HCT116 (cell line): ENCODE data around the gene EEF2. TPM values are rescaled to one million over a fixed set of nuclear protein-coding genes. Genes with fewer than 3 reads are reported as not detected.
"Not testable (repeated sequence)": the region's sequence is repeated elsewhere in the genome, so short reads cannot be mapped to it uniquely, and the experiment has no call there.

Experiments used
- ATAC-seq: fragments of 200-7000 bp; cut with Tn5 transposase; 2 replicates; pipeline ENCODE4 v1.9.1; 2020; ENCODE audit warnings: mild to moderate bottlenecking, moderate library complexity
- BruUV-seq: library from RNA; stranded (reverse); fragments of 400-500 nt; replicated peaks from 2 replicates; lab custom pipeline; 2021; lab: Mats Ljungman, UMichigan
- CTCF ChIA-PET: fragments of 300-600 bp; sonication (Branson Sonifier 250); formaldehyde crosslinking; loops from one replicate; lab custom pipeline; 2021; ENCODE audit warnings: antibody characterized with exemption; lab: Charles Lee
- POLR2A ChIA-PET: fragments of 300-600, 350-600 bp; sonication (Branson Sonifier 250); formaldehyde crosslinking; loops from one replicate; lab custom pipeline; 2021; ENCODE audit warnings: antibody characterized with exemption; lab: Charles Lee
- RAD21 ChIA-PET, 2 experiments: fragments of 300-600 bp; sonication (Branson Sonifier 250); formaldehyde crosslinking; loops; one replicate each; lab custom pipeline; 2023; ENCODE audit warnings: low total read pairs in 2 of 2; ENCODE audit not compliant: uncharacterized antibody in 2 of 2, unreplicated experiment in 2 of 2, low non-redundant PET in 1 of 2; lab: Charles Lee
- DNase-seq: peaks from one replicate; pipeline ENCODE4 v3.0.0-alpha.2; 2010; ENCODE audit warnings: low read depth, low spot score
- H2AFZ ChIP-seq: fragments of 200-600 bp; shearing (Covaris generic), sonication (generic); 2 replicates; pipeline ENCODE4 v1.6.1; 2017; ENCODE audit warnings: low read depth, mixed run types, mixed read lengths, antibody characterized with exemption, low read length; ENCODE audit not compliant: poor library complexity, severe bottlenecking
- H3K27ac ChIP-seq: 2 replicates; pipeline ENCODE4 v1.5.1; 2012; ENCODE audit warnings: low read depth, low read length
- H3K27me3 ChIP-seq: fragments of 200-600 bp; sonication (generic); 2 replicates; pipeline ENCODE4 v1.6.1; 2016; ENCODE audit warnings: mixed run types, low read length, mixed read lengths; ENCODE audit not compliant: insufficient read depth
- H3K36me3 ChIP-seq, 2 experiments: fragments of 200-500 bp in 1 of 2; fragments of 200-600 bp in 1 of 2; sonication (Bioruptor generic) in 1 of 2; sonication (generic) in 1 of 2; 2 replicates each; pipeline versions ENCODE4 v1.5.1 to v1.6.1; 2014 to 2016; ENCODE audit warnings: low read length in 2 of 2, inconsistent platforms in 1 of 2, mixed read lengths in 1 of 2, mixed run types in 1 of 2; ENCODE audit not compliant: insufficient read depth in 2 of 2, control insufficient read depth in 1 of 2
- H3K4me1 ChIP-seq, 2 experiments: fragments of 200-600 bp in 1 of 2; sonication (generic) in 1 of 2; 2 replicates each; pipeline versions ENCODE4 v1.5.1 to v1.6.1; 2012 to 2017; ENCODE audit warnings: low read length in 2 of 2, inconsistent platforms in 1 of 2, mild to moderate bottlenecking in 1 of 2, mixed read lengths in 1 of 2, mixed run types in 1 of 2, moderate library complexity in 1 of 2; ENCODE audit not compliant: insufficient read depth in 2 of 2, control insufficient read depth in 1 of 2
- H3K4me2 ChIP-seq: fragments of 200-600 bp; sonication (generic); 2 replicates; pipeline ENCODE4 v1.6.1; 2017; ENCODE audit warnings: mixed run types, low read length, mixed read lengths
- H3K4me3 ChIP-seq, 2 experiments: fragments of 200-600 bp in 1 of 2; sonication (generic) in 1 of 2; replicated peaks in 1 of 2; 2 replicates each; pipeline ENCODE4 v1.5.1; 2011 to 2016; ENCODE audit warnings: low read length in 2 of 2, control low read depth in 1 of 2, low read depth in 1 of 2, mild to moderate bottlenecking in 1 of 2, mixed read lengths in 1 of 2, mixed run types in 1 of 2
- H3K79me2 ChIP-seq: fragments of 200-600 bp; sonication (generic); 2 replicates; pipeline ENCODE4 v1.6.1; 2017; ENCODE audit warnings: mild to moderate bottlenecking, mixed run types, low read length, moderate library complexity, mixed read lengths; ENCODE audit not compliant: insufficient read depth
- H3K9ac ChIP-seq: fragments of 200-600 bp; sonication (generic); 2 replicates; pipeline ENCODE4 v1.6.1; 2016; ENCODE audit warnings: low read length, mixed read lengths
- H3K9me2 ChIP-seq: fragments of 200-600 bp; sonication (generic), shearing (Covaris generic); 2 replicates; pipeline ENCODE4 v1.6.1; 2017; ENCODE audit warnings: mixed run types, mild to moderate bottlenecking, moderate library complexity; ENCODE audit not compliant: insufficient read depth
- H3K9me3 ChIP-seq, 2 experiments: fragments of 200-500 bp in 1 of 2; fragments of 200-600 bp in 1 of 2; sonication (Bioruptor generic) in 1 of 2; sonication (generic) in 1 of 2; 2 replicates each; pipeline ENCODE4 v1.6.1; 2014 to 2017; ENCODE audit warnings: low read length in 2 of 2, mixed read lengths in 2 of 2, inconsistent platforms in 1 of 2, low read depth in 1 of 2, mild to moderate bottlenecking in 1 of 2, mixed run types in 1 of 2, moderate library complexity in 1 of 2; ENCODE audit not compliant: control insufficient read depth in 1 of 2, insufficient read depth in 1 of 2
- H4K20me1 ChIP-seq: fragments of 200-600 bp; sonication (generic), shearing (Covaris generic); 2 replicates; pipeline ENCODE4 v1.6.1; 2017; ENCODE audit warnings: mixed run types, mild to moderate bottlenecking, moderate library complexity; ENCODE audit not compliant: insufficient read depth
- CTCF ChIP-seq, 3 experiments: fragments of 200-600 bp in 1 of 3; sonication (generic) in 1 of 3; IDR thresholded peaks in 2 of 3; conservative IDR thresholded peaks in 1 of 3; 2 replicates each; pipeline ENCODE4 v1.5.1; 2012 to 2017; ENCODE audit warnings: low read depth in 2 of 3, low read length in 2 of 3, antibody characterized with exemption in 1 of 3, borderline replicate concordance in 1 of 3, control low read depth in 1 of 3, mild to moderate bottlenecking in 1 of 3, mixed read lengths in 1 of 3, mixed run types in 1 of 3, moderate library complexity in 1 of 3; ENCODE audit not compliant: insufficient read depth in 1 of 3
- EZH2 ChIP-seq: fragments of 200-600 bp; sonication (generic); IDR thresholded peaks from 2 replicates; pipeline ENCODE4 v1.6.1; 2017; ENCODE audit warnings: antibody characterized with exemption, mixed run types
- EZH2phosphoT487 ChIP-seq: fragments of 200-600 bp; IDR thresholded peaks from 2 replicates; pipeline ENCODE4 v1.6.1; 2018; ENCODE audit warnings: antibody characterized with exemption, borderline replicate concordance
- JUND ChIP-seq: IDR thresholded peaks from 2 replicates; pipeline ENCODE4 v1.6.1; 2012
- POLR2A ChIP-seq: IDR thresholded peaks from 2 replicates; pipeline ENCODE4 v1.7.0; 2011; ENCODE audit warnings: borderline replicate concordance; ENCODE audit not compliant: insufficient read depth, insufficient read length; ENCODE audit errors: extremely low read depth
- POLR2AphosphoS5 ChIP-seq: IDR thresholded peaks from 2 replicates; pipeline ENCODE4 v1.6.1; 2011; ENCODE audit warnings: mild to moderate bottlenecking, low read depth, low read length, moderate library complexity
- SP1 ChIP-seq: IDR thresholded peaks from 2 replicates; pipeline ENCODE4 v1.6.1; 2012; ENCODE audit warnings: low read depth
- TCF7L2 ChIP-seq: IDR thresholded peaks from 2 replicates; pipeline ENCODE4 v1.7.0; 2011; ENCODE audit warnings: borderline replicate concordance, inconsistent platforms; ENCODE audit not compliant: insufficient read depth, insufficient read length; ENCODE audit errors: extremely low read depth
- YY1 ChIP-seq: IDR thresholded peaks from 2 replicates; pipeline ENCODE4 v1.6.1; 2011; ENCODE audit warnings: low read length, low read depth, moderate library complexity, mild to moderate bottlenecking; ENCODE audit not compliant: insufficient replicate concordance; ENCODE audit errors: extremely low read depth
- intact Hi-C: fragments of 100-400 bp; cut with micrococcal nuclease; formaldehyde crosslinking; loops from 2 replicates; pipeline ENCODE4 v1.10.0; 2022
- total RNA-seq: library from RNA; stranded (reverse); gene quantifications from one replicate; pipeline ENCODE4 v1.2.1, GENCODE V29; 2021; ENCODE audit not compliant: unreplicated experiment
- TF ChIP-seq, protein P1 (sequence below): IDR thresholded peaks from 2 replicates; pipeline ENCODE4 v1.6.1; 2012; ENCODE audit warnings: low read depth

The EEF2 gene
- total RNA-seq, 1 experiment from 2014 or later, result 3,796 TPM

GRCh38 chr19:4012975-4013634, 27.8 kb upstream of the EEF2 start (continued):
- TF ChIP-seq TCF7L2 (no peak), JUND (no peak), SP1 (no peak), EZH2 (no peak), POLR2A (no peak), YY1 (no peak)
- TF ChIP-seq, protein P1, sequence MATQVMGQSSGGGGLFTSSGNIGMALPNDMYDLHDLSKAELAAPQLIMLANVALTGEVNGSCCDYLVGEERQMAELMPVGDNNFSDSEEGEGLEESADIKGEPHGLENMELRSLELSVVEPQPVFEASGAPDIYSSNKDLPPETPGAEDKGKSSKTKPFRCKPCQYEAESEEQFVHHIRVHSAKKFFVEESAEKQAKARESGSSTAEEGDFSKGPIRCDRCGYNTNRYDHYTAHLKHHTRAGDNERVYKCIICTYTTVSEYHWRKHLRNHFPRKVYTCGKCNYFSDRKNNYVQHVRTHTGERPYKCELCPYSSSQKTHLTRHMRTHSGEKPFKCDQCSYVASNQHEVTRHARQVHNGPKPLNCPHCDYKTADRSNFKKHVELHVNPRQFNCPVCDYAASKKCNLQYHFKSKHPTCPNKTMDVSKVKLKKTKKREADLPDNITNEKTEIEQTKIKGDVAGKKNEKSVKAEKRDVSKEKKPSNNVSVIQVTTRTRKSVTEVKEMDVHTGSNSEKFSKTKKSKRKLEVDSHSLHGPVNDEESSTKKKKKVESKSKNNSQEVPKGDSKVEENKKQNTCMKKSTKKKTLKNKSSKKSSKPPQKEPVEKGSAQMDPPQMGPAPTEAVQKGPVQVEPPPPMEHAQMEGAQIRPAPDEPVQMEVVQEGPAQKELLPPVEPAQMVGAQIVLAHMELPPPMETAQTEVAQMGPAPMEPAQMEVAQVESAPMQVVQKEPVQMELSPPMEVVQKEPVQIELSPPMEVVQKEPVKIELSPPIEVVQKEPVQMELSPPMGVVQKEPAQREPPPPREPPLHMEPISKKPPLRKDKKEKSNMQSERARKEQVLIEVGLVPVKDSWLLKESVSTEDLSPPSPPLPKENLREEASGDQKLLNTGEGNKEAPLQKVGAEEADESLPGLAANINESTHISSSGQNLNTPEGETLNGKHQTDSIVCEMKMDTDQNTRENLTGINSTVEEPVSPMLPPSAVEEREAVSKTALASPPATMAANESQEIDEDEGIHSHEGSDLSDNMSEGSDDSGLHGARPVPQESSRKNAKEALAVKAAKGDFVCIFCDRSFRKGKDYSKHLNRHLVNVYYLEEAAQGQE, result no peak

GRCh38 chr19:4012092-4012974, 27.1 kb upstream of the EEF2 start:
- no peaks in the 10 kb centered on the region for H3K9me3 ChIP-seq
- no peak overlapping the region for H2AFZ ChIP-seq
- H3K9ac ChIP-seq, result no peak overlapping the region
- ChIA-PET CTCF (no interaction called here), POLR2A (no interaction called here), RAD21 (no interaction called here)
- ATAC-seq, result no peak
- BruUV-seq, result no TSS peak
- peaks cover 79% of the 10 kb centered on the region for H3K79me2 ChIP-seq
- H3K4me2 ChIP-seq, result no peak overlapping the region
- H3K27me3 ChIP-seq, result no peaks in the 10 kb centered on the region
- no peaks in the 10 kb centered on the region for H3K9me2 ChIP-seq
- 0 out of 2 replicates have a peak, but pooled peaks cover 4% of the 10 kb centered on the region for H4K20me1 ChIP-seq
- H3K4me3 ChIP-seq, result no peak overlapping the region
- H3K4me1 ChIP-seq, result peaks cover 7 to 10% of the 10 kb centered on the region in 2 experiments; a peak in 3 of 4 replicates
- TF ChIP-seq POLR2AphosphoS5 (no peak), EZH2phosphoT487 (no peak), CTCF (IDR thresholded peaks at IDR 0.05 in 2 of 3, conservative IDR thresholded peaks at IDR 0.05 in 1 of 3; ENCODE audit: borderline replicate concordance in 1 of 3, insufficient read depth in 1 of 3, low read depth in 2 of 3, low read length in 2 of 3) (no peak), JUND (no peak)
- H3K27ac ChIP-seq, result no peak overlapping the region; the same call in 1 of the 2 replicates
- no peak for DNase-seq
- intact Hi-C loops, result no loop called here
- H3K36me3 ChIP-seq, result peaks cover 3 to 5% of the 10 kb centered on the region in 2 experiments; a peak in 3 of 4 replicates

GRCh38 chr19:4011430-4011829, 26.2 kb upstream of the EEF2 start:
- DNase-seq, POLR2A ChIA-PET, H3K27me3 ChIP-seq, H3K9me2 ChIP-seq, H2AFZ ChIP-seq, H4K20me1 ChIP-seq, CTCF ChIA-PET, H3K27ac ChIP-seq, BruUV-seq, H3K4me3 ChIP-seq, H3K9ac ChIP-seq, H3K36me3 ChIP-seq, ATAC-seq, intact Hi-C loops, H3K4me2 ChIP-seq, RAD21 ChIA-PET, H3K9me3 ChIP-seq: not testable (repeated sequence)
- peaks cover 7 to 13% of the 10 kb centered on the region in 2 experiments; a peak in 3 of 4 replicates for H3K4me1 ChIP-seq
- H3K79me2 ChIP-seq, result peaks cover 74% of the 10 kb centered on the region
